Measurements from ENCODE around the gene GIMAP1. TPM values are rescaled to one million over a fixed set of nuclear protein-coding genes. Genes with fewer than 3 reads are reported as not detected.

Gene GIMAP1
- polyA plus RNA-seq, 3 donors, result 1.9 to 10.1 (median 6.9) TPM

Other genes with a start within 250 kb of the GIMAP1 start
- 10 to 100 TPM in 2 of 3 donors, 1 to 10 TPM in 1; 9.3 to 47.2 (median 43.4) TPM for gene GIMAP7, start 201.7 kb upstream of the GIMAP1 start, polyA plus RNA-seq
- 10 to 100 TPM in 2 of 3 donors, 1 to 10 TPM in 1; 9.4 to 47.3 (median 31.1) TPM for gene GIMAP4, start 149.2 kb upstream of the GIMAP1 start, polyA plus RNA-seq
- 10 to 100 TPM in 2 of 3 donors, 1 to 10 TPM in 1; 7.5 to 33.4 (median 23.2) TPM for gene GIMAP6, start 84.2 kb upstream of the GIMAP1 start, polyA plus RNA-seq
- gene GIMAP2, start 30.9 kb upstream of the GIMAP1 start, polyA plus RNA-seq, result 1 to 10 TPM; 2.5 to 8.3 (median 5.9) TPM
- gene GIMAP5, start 20.8 kb downstream of the GIMAP1 start, polyA plus RNA-seq, result 10 to 100 TPM in 2 of 3 donors, 1 to 10 TPM in 1; 7.2 to 42.8 (median 40.2) TPM
- gene TMEM176B, start 83.8 kb downstream of the GIMAP1 start, polyA plus RNA-seq, result 10 to 100 TPM in 2 of 3 donors, 1 to 10 TPM in 1; 9.1 to 56.5 (median 43.7) TPM
- 10 to 100 TPM in 2 of 3 donors, 1 to 10 TPM in 1; 5.8 to 60.4 (median 36.7) TPM for gene TMEM176A, start 84.2 kb downstream of the GIMAP1 start, polyA plus RNA-seq
- under 1 TPM in 2 of 3 donors, not detected in 1; 0.07 to 0.15 TPM for gene AOC1, start 135.9 kb downstream of the GIMAP1 start, polyA plus RNA-seq